GM12878 (cell line): ENCODE results near the gene PRPF18. TPM values are rescaled to one million over a fixed set of nuclear protein-coding genes. Genes with fewer than 3 reads are reported as not detected.

Source experiments
- ATAC-seq: fragments of 200-7000 bp; cut with Tn5 transposase; 3 replicates; pipeline ENCODE4 v1.9.1; 2020; ENCODE audit warnings: mild to moderate bottlenecking, moderate library complexity
- BruUV-seq: library from RNA; stranded (reverse); fragments of 400-500 nt; replicated peaks from 2 replicates; lab custom pipeline; 2021; lab: Mats Ljungman, UMichigan
- CTCF ChIA-PET: fragments of 300-600 bp; sonication (Branson Sonifier 250); formaldehyde crosslinking; extraction: SDS; loops from one replicate; lab custom pipeline; 2021; ENCODE audit warnings: inconsistent platforms; lab: Yijun Ruan, JAX
- POLR2A ChIA-PET: fragments of 350-600 bp; formaldehyde crosslinking; extraction: SDS; loops from one replicate; lab custom pipeline; 2021; ENCODE audit warnings: inconsistent platforms; lab: Charles Lee
- RAD21 ChIA-PET: fragments of 300-600 bp; sonication (Branson Sonifier 250); formaldehyde crosslinking; loops from one replicate; lab custom pipeline; 2023; ENCODE audit warnings: antibody characterized with exemption; ENCODE audit not compliant: unreplicated experiment; lab: Charles Lee
- SMC1A ChIA-PET: fragments of 300-600 bp; sonication (Branson Sonifier 250); formaldehyde crosslinking; loops from one replicate; lab custom pipeline; 2023; ENCODE audit not compliant: unreplicated experiment, uncharacterized antibody; lab: Charles Lee
- DNase-seq: peaks from one replicate; pipeline ENCODE4 v3.0.0-alpha.2; 2011; ENCODE audit warnings: low read depth, low spot score
- FAIRE-seq: peaks from 3 replicates; lab custom pipeline; 2011; peaks lifted over from hg19 to GRCh38; lab: Jason Lieb, UNC
- H2AFZ ChIP-seq: 2 replicates; pipeline ENCODE4 v1.6.0; 2011; ENCODE audit warnings: low read depth, low read length, control low read depth; ENCODE audit not compliant: control insufficient read depth
- H3K27ac ChIP-seq: 2 replicates; pipeline ENCODE4 v1.5.1; 2011; ENCODE audit warnings: control low read depth; ENCODE audit not compliant: control insufficient read depth, insufficient read depth
- H3K27me3 ChIP-seq, 2 experiments: replicated peaks in 1 of 2; 2 replicates each; pipeline versions ENCODE4 v1.6.0 to v1.6.1; 2011; ENCODE audit warnings: low read length in 1 of 2; ENCODE audit not compliant: control insufficient read depth in 2 of 2, insufficient read depth in 2 of 2
- H3K36me3 ChIP-seq, 2 experiments: 2 replicates each; pipeline ENCODE4 v1.5.1; 2011; ENCODE audit warnings: low read length in 1 of 2; ENCODE audit not compliant: control insufficient read depth in 2 of 2, insufficient read depth in 2 of 2
- H3K4me1 ChIP-seq: 2 replicates; pipeline ENCODE4 v1.6.1; 2011; ENCODE audit warnings: mild to moderate bottlenecking, low read length, moderate library complexity, mixed read lengths; ENCODE audit not compliant: control insufficient read depth, insufficient read depth
- H3K4me2 ChIP-seq: 2 replicates; pipeline ENCODE4 v1.6.0; 2011; ENCODE audit warnings: control low read depth; ENCODE audit not compliant: control insufficient read depth, insufficient read depth
- H3K4me3 ChIP-seq: fragments of 200-600 bp; sonication (generic); 2 replicates; pipeline ENCODE4 v1.5.1; 2016
- H3K79me2 ChIP-seq: 2 replicates; pipeline ENCODE4 v1.6.0; 2011; ENCODE audit warnings: low read length; ENCODE audit not compliant: control insufficient read depth, insufficient read depth
- H3K9ac ChIP-seq: 2 replicates; pipeline ENCODE4 v1.8.0; 2011; ENCODE audit warnings: low read length, control low read depth, mixed read lengths; ENCODE audit not compliant: control insufficient read depth, insufficient read depth
- H3K9me3 ChIP-seq: replicated peaks from 3 replicates; pipeline ENCODE4 v1.5.1; 2011; ENCODE audit warnings: mild to moderate bottlenecking, low read length; ENCODE audit not compliant: control insufficient read depth, insufficient read depth
- H4K20me1 ChIP-seq: 2 replicates; pipeline ENCODE4 v1.6.0; 2011; ENCODE audit not compliant: control insufficient read depth, insufficient read depth
- IRF5 ChIP-seq: fragments of 450-650 bp; IDR thresholded peaks from 2 replicates; pipeline ENCODE4 v1.6.1; 2017; ENCODE audit warnings: borderline replicate concordance
- PRDM15 ChIP-seq: fragments of 450-650 bp; formaldehyde crosslinking; IDR thresholded peaks from 2 replicates; pipeline ENCODE4 v1.4.0; 2020; ENCODE audit warnings: mild to moderate bottlenecking, moderate library complexity
- REST ChIP-seq: IDR thresholded peaks from 2 replicates; pipeline ENCODE4 v1.6.1; 2012; ENCODE audit warnings: mild to moderate bottlenecking, low read depth, low read length
- SUPT20H ChIP-seq: IDR thresholded peaks from 2 replicates; pipeline ENCODE4 v1.6.1; 2011; ENCODE audit warnings: low read depth, mild to moderate bottlenecking, low read length, moderate library complexity, borderline replicate concordance; ENCODE audit not compliant: control insufficient read depth
- TAF1 ChIP-seq: IDR thresholded peaks from 2 replicates; pipeline ENCODE4 v1.6.1; 2011; ENCODE audit warnings: mild to moderate bottlenecking, low read depth, low read length, borderline replicate concordance
- ZBTB40 ChIP-seq: fragments of 450-650 bp; IDR thresholded peaks from 2 replicates; pipeline ENCODE4 v1.6.1; 2016; ENCODE audit warnings: mild to moderate bottlenecking, moderate library complexity, borderline replicate concordance
- WGBS: methylation state at CpG from one replicate; pipeline ENCODE4 v1.1.6; 2016; ENCODE audit warnings: low lambda C conversion rate; ENCODE audit not compliant: insufficient replicate concordance, insufficient coverage; ENCODE audit errors: missing lambda C conversion rate; 5-methylcytosine and 5-hydroxymethylcytosine counted together
- in situ Hi-C: fragments of 300-500 bp; cut with MboI; formaldehyde crosslinking; loops from 9 replicates; pipeline ENCODE4 v1.14.3; 2018; ENCODE audit warnings: mixed read lengths
- intact Hi-C: fragments of 100-400 bp; cut with micrococcal nuclease; formaldehyde crosslinking; loops from one replicate; pipeline ENCODE4 v1.14.2; 2022; ENCODE audit not compliant: unreplicated experiment
- polyA plus RNA-seq, 11 experiments: library from polyadenylated mRNA; depleted of rRNA in 4 of 11; unstranded in 6 of 11; stranded (reverse) in 5 of 11; fragments of >200 nt; fragmentation: Nextera tagmentation in 4 of 11; fragmentation: Illumina TruSeq in 1 of 11; extraction: Ambion mirVana in 4 of 11; extraction: Trizol in 1 of 11; gene quantifications; 1 replicate in 1 of 11; 2 replicates in 10 of 11; pipeline versions ENCODE4 v1.2.1 to v1.2.3, GENCODE V29; 2011 to 2016; ENCODE audit warnings: inconsistent platforms in 2 of 11, missing spikeins in 2 of 11, low read depth in 1 of 11
- total RNA-seq, 4 experiments: library from RNA; depleted of rRNA in 3 of 4; stranded (reverse); fragments of >200 nt in 3 of 4; fragmentation: Illumina TruSeq in 1 of 4; extraction: Trizol in 1 of 4; gene quantifications; 2 replicates each; pipeline versions ENCODE4 v1.2.1 to v1.2.3, GENCODE V29; 2013 to 2021

The PRPF18 gene
- total and polyA plus RNA-seq, 10 of the 15 experiments (the other 5 are each of a cell fraction or from before 2014, with no cell fraction given): 15.6 to 35.8 (median 28.8) TPM

GRCh38 chr10:13594641-13595040 lies 7.9 kb downstream of the PRPF18 start (continued):
- no peak for TF ChIP-seq IRF5
- TF ChIP-seq SUPT20H: no peak
- TF ChIP-seq ZBTB40: no peak

- FAIRE-seq: no peak
- CTCF ChIA-PET: interaction anchor here (0.7 to 3.4 kb wide), 3 partner anchors 12 to 225 kb away, joined by 3 to 16 read pairs (median 4); partner anchors contain the start of gene PRPF18
- no peak overlapping the region for H3K9ac ChIP-seq
- peaks cover 0 to 6% of the 10 kb centered on the region in 2 experiments; a peak in 2 of 4 replicates for H3K36me3 ChIP-seq
- H3K4me3 ChIP-seq: no peak overlapping the region
- POLR2A ChIA-PET: no interaction called here
- no peak for DNase-seq
- no peaks in the 10 kb centered on the region for H3K79me2 ChIP-seq
- H2AFZ ChIP-seq: no peak overlapping the region
- no peaks in the 10 kb centered on the region for H3K27me3 ChIP-seq
- SMC1A ChIA-PET: no interaction called here
- in situ Hi-C loops: no loop called here
- H3K4me1 ChIP-seq: no peaks in the 10 kb centered on the region
- RAD21 ChIA-PET: interaction anchor here (0.5 kb wide), 1 partner anchor 498 kb away, joined by 6 read pairs; no protein-coding TSS in a partner anchor
- no peak for ATAC-seq
- intact Hi-C loops: no loop called here
- no TSS peak for BruUV-seq
- no peak overlapping the region for H3K4me2 ChIP-seq
- no peaks in the 10 kb centered on the region for H3K9me3 ChIP-seq
- H4K20me1 ChIP-seq: no peaks in the 10 kb centered on the region
- 79% methylated on average over 5 of the region's 5 CpGs for WGBS
- H3K27ac ChIP-seq: no peak overlapping the region
- no peak for TF ChIP-seq REST
- no peak for TF ChIP-seq PRDM15
- TF ChIP-seq TAF1: no peak
Observed at GRCh38 chr10:13597909-13598308, 11.1 kb downstream of the PRPF18 start.
